ENCODE results near the gene WWOX.

The WWOX gene

DNA sequence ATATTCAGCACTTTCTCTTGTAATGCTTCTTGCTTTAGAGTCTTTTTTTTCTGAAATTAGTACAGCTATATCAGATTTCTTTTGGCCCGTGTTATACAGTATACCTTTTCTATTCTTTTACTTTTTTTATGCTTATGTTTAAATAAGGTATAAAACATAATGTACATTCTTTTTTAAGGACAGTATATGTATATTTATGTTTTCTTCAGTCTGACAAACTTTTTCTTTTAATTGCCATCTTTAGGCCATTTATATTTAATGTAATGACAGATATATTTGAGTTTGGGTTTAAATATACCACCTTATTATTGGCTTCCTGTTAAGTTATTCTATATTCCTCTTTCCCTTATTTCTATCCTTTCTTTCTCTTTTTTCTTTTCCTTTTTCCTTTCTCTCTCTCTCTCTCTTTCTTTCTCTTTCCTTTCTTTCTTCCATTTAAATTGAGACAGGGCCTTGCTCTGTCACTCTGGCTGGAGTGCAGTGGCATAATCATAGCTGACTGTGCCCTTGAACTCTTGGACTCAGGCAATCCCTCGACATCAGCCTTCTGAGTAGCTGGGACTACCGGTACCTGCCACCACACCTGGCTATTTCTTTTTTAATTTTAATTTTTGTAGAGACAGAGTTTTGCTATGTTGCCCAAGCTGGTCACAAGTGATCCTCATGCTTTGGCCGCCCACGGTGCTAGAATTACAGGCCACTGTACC, 61.7 kb downstream of the WWOX start:
- Histone ChIP-seq H3K27ac (ENCODE audit: low read depth in 2 of 2, low read length in 2 of 2) (no peak overlapping the region), H3K27me3 (ENCODE audit: control insufficient read depth in 2 of 2, insufficient read depth in 2 of 2, low read length in 2 of 2) (no peaks in the 10 kb centered on the region), H3K4me1 (ENCODE audit: control insufficient read depth in 2 of 2, insufficient read depth in 2 of 2, low read length in 2 of 2) (no peaks in the 10 kb centered on the region)

DNA sequence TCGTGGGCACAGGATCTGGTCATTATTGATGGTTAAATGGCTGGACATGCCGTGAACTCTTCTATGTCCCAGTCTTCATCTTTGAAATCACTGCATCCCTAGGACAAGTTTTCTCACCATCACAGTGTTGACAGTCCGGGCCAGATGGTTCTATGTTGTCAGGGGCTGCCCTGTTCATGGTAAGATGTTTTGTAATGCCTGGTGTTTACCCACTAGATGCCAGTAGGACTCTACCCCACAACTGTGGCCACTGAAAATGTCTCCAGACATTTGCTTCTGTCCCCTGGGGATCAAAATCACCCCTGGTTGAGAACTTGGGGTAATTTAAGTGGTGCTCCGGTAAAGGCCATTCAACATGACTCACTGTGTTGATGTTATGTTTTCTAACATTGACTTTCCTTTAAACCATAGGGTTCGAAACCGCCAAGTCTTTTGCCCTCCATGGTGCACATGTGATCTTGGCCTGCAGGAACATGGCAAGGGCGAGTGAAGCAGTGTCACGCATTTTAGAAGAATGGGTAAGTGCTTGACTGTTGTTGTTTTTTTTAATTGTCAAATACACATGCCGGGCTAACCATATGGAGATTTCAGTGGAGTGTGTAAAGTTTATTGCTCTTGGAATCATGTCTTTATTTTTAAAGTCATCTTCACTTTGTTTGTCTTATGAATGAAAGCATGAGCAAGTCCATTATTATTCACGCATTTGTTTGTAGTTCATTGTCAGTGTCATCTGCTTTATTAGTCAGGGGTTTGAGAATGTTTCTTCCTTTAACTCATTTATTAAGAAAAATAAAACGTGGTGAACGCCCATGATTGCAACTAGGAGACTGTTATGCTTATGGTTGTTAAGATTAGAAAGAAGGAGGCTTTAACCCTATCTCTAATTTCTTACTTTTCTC, 64.6 kb downstream of the WWOX start:
- Histone ChIP-seq H3K4me1 (ENCODE audit: control insufficient read depth in 2 of 2, insufficient read depth in 2 of 2, low read length in 2 of 2) (no peaks in the 10 kb centered on the region), H3K9me3 (ENCODE audit: control insufficient read depth in 2 of 2, low read length in 2 of 2) (no peaks in the 10 kb centered on the region), H3K36me3 (ENCODE audit: control insufficient read depth in 2 of 2, insufficient read depth in 2 of 2, low read length in 2 of 2) (no peaks in the 10 kb centered on the region), H3K27me3 (ENCODE audit: control insufficient read depth in 2 of 2, insufficient read depth in 2 of 2, low read length in 2 of 2) (no peaks in the 10 kb centered on the region), H3K9ac (ENCODE audit: low read depth in 1 of 2, low read length in 2 of 2) (no peak overlapping the region), H3K27ac (ENCODE audit: low read depth in 2 of 2, low read length in 2 of 2) (no peak overlapping the region), H3K4me3 (ENCODE audit: low read length in 2 of 2) (no peak overlapping the region)

More for the DNA sequence above, 61.7 kb downstream of the WWOX start:
- no peaks in the 10 kb centered on the region for H3K9me3 ChIP-seq (ENCODE audit: control insufficient read depth in 2 of 2, low read length in 2 of 2)
- no peaks in the 10 kb centered on the region for H3K36me3 ChIP-seq (ENCODE audit: control insufficient read depth in 2 of 2, insufficient read depth in 2 of 2, low read length in 2 of 2)
- no peak overlapping the region for H3K4me3 ChIP-seq (ENCODE audit: low read length in 2 of 2)
- H3K9ac ChIP-seq (ENCODE audit: low read depth in 1 of 2, low read length in 2 of 2), result no peak overlapping the region

DNA sequence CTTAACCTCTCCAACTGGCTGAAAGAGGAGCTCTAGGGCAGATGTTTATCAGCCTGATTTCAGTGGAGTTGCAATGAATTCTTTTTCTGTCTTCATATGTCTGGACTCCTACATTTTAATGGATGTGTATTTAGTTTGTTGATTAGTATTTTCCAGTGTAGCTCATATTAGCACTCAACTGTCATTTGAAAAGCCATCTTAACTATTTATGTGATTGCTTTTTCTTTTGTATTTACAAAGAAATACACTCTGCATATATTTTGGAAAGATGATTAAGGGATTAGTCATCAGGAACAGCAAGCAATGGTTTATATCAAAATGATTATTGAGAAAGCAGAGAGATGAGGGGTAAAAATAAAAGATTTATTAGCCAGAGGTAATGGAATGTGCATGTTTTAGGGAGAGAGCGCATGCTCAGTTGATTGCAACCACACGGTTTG, 71.1 kb downstream of the WWOX start:
- H3K27me3 ChIP-seq (ENCODE audit: control insufficient read depth in 2 of 2, insufficient read depth in 2 of 2, low read length in 2 of 2), result no peaks in the 10 kb centered on the region
- peaks cover 0 to 2% of the 10 kb centered on the region in 2 donors for H3K9me3 ChIP-seq (ENCODE audit: control insufficient read depth in 2 of 2, low read length in 2 of 2)
- no peak overlapping the region for H3K9ac ChIP-seq (ENCODE audit: low read depth in 1 of 2, low read length in 2 of 2)
- no peaks in the 10 kb centered on the region for H3K4me1 ChIP-seq (ENCODE audit: control insufficient read depth in 2 of 2, insufficient read depth in 2 of 2, low read length in 2 of 2)
- H3K4me3 ChIP-seq (ENCODE audit: low read length in 2 of 2), result no peak overlapping the region
- H3K36me3 ChIP-seq (ENCODE audit: control insufficient read depth in 2 of 2, insufficient read depth in 2 of 2, low read length in 2 of 2), result no peaks in the 10 kb centered on the region
- no peak overlapping the region for H3K27ac ChIP-seq (ENCODE audit: low read depth in 2 of 2, low read length in 2 of 2)

DNA sequence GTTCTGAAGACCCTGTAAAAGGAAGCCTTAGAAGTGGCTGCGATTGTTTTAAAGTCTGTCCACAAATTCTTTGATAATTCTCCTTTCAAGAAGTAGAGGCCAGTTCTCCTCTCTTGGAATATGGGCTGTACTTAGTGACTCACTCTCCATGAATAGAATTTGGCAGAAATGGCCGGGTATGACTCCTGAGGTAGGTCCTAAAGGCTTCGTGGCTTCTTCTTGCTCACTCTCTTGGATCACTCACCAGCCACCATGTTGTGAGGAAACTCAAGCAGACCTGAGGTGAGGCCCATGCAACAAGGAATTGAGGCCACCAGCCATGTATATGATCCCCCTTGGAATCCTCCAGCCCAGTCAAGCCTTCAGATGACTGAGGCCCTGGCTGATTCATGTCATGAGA, 75.8 kb downstream of the WWOX start:
- no peaks in the 10 kb centered on the region for H3K36me3 ChIP-seq (ENCODE audit: control insufficient read depth in 2 of 2, insufficient read depth in 2 of 2, low read length in 2 of 2)
- H3K27ac ChIP-seq (ENCODE audit: low read depth in 2 of 2, low read length in 2 of 2), result no peak overlapping the region
- H3K27me3 ChIP-seq (ENCODE audit: control insufficient read depth in 2 of 2, insufficient read depth in 2 of 2, low read length in 2 of 2), result peaks cover 3 to 5% of the 10 kb centered on the region in 2 donors
- no peak overlapping the region for H3K4me3 ChIP-seq (ENCODE audit: low read length in 2 of 2)
- H3K9ac ChIP-seq (ENCODE audit: low read depth in 1 of 2, low read length in 2 of 2), result no peak overlapping the region
- peaks cover 0 to 3% of the 10 kb centered on the region in 2 donors for H3K9me3 ChIP-seq (ENCODE audit: control insufficient read depth in 2 of 2, low read length in 2 of 2)
- peaks cover 2 to 3% of the 10 kb centered on the region in 2 donors for H3K4me1 ChIP-seq (ENCODE audit: control insufficient read depth in 2 of 2, insufficient read depth in 2 of 2, low read length in 2 of 2)

DNA sequence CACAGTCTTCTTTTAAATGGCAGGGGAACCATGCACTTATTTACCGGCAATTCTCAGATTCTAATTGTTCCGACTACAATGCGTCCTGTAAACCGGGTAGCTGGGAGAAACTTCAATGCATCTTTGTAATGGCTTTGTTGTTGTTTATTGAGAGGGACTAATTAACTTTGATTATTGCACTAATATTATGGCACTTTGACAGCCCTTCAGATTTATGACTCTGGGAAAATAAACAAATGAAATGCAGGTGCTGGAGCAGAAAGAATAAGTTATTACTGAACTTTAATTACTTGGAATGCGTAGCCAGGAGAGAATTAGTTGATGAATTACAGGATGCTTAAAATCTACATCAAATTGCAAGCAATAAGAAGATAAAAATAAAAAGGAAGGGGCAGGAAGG, 77.0 kb downstream of the WWOX start:
- H3K9me3 ChIP-seq (ENCODE audit: control insufficient read depth in 2 of 2, low read length in 2 of 2), result peaks cover 0 to 3% of the 10 kb centered on the region in 2 donors
- H3K36me3 ChIP-seq (ENCODE audit: control insufficient read depth in 2 of 2, insufficient read depth in 2 of 2, low read length in 2 of 2), result no peaks in the 10 kb centered on the region
- no peak overlapping the region for H3K27ac ChIP-seq (ENCODE audit: low read depth in 2 of 2, low read length in 2 of 2)
- H3K4me3 ChIP-seq (ENCODE audit: low read length in 2 of 2), result no peak overlapping the region
- H3K4me1 ChIP-seq (ENCODE audit: control insufficient read depth in 2 of 2, insufficient read depth in 2 of 2, low read length in 2 of 2), result peaks cover 2 to 3% of the 10 kb centered on the region in 2 donors
- peaks cover 5 to 9% of the 10 kb centered on the region in 2 donors for H3K27me3 ChIP-seq (ENCODE audit: control insufficient read depth in 2 of 2, insufficient read depth in 2 of 2, low read length in 2 of 2)
- no peak overlapping the region for H3K9ac ChIP-seq (ENCODE audit: low read depth in 1 of 2, low read length in 2 of 2)

DNA sequence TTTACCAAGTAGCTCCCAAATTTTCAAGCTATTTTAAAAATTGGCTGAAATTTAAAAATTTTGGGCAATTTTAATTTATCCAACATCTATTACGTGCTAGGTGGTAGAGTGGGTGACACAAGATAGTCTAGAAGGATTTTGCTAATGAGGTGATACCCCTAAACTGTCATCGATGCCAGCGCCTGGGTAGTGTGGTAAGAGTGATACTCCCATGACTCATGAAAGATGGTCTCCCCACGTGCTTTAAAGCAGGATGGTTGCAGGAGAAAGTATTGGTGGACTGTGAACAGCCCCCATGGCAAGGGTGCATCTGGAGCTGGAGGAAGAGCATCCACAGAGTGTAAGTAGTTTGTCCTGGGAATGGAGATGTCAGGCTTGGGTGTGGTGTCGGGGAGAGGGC, 77.8 kb downstream of the WWOX start:
- Histone ChIP-seq H3K36me3 (ENCODE audit: control insufficient read depth in 2 of 2, insufficient read depth in 2 of 2, low read length in 2 of 2) (no peaks in the 10 kb centered on the region), H3K9me3 (ENCODE audit: control insufficient read depth in 2 of 2, low read length in 2 of 2) (peaks cover 0 to 3% of the 10 kb centered on the region in 2 donors), H3K27ac (ENCODE audit: low read depth in 2 of 2, low read length in 2 of 2) (peak overlapping the region in 1 of 2 donors; percentile 27), H3K27me3 (ENCODE audit: control insufficient read depth in 2 of 2, insufficient read depth in 2 of 2, low read length in 2 of 2) (peaks cover 9% of the 10 kb centered on the region in 2 donors), H3K9ac (ENCODE audit: low read depth in 1 of 2, low read length in 2 of 2) (no peak overlapping the region), H3K4me3 (ENCODE audit: low read length in 2 of 2) (no peak overlapping the region), H3K4me1 (ENCODE audit: control insufficient read depth in 2 of 2, insufficient read depth in 2 of 2, low read length in 2 of 2) (peaks cover 2 to 3% of the 10 kb centered on the region in 2 donors)

DNA sequence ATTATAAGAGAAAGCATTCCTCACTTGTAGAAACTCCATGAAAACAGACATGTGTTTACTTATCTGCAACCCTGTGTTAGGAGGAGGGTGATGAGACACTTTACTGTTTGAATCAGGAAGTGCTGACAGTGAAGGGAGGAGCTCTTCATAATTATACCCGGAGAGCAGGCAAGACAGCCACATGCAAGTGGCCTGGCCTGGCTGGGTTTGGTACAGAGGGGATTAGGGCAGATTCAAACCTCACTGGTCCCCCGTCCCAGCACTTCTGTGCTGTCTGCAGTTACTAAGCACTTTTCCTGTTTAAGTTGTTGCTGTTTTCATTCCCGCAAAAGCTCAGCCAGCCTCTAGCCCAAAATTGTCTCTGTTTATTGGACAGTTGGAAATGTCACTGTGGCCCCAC, 78.5 kb downstream of the WWOX start:
- Histone ChIP-seq H3K36me3 (ENCODE audit: control insufficient read depth in 2 of 2, insufficient read depth in 2 of 2, low read length in 2 of 2) (no peaks in the 10 kb centered on the region), H3K9ac (ENCODE audit: low read depth in 1 of 2, low read length in 2 of 2) (peak overlapping the region in 1 of 2 donors; percentile 32), H3K4me3 (ENCODE audit: low read length in 2 of 2) (no peak overlapping the region), H3K9me3 (ENCODE audit: control insufficient read depth in 2 of 2, low read length in 2 of 2) (peaks cover 0 to 3% of the 10 kb centered on the region in 2 donors), H3K27ac (ENCODE audit: low read depth in 2 of 2, low read length in 2 of 2) (peak overlapping the region; percentile 20 to 27), H3K27me3 (ENCODE audit: control insufficient read depth in 2 of 2, insufficient read depth in 2 of 2, low read length in 2 of 2) (peaks cover 9 to 11% of the 10 kb centered on the region in 2 donors), H3K4me1 (ENCODE audit: control insufficient read depth in 2 of 2, insufficient read depth in 2 of 2, low read length in 2 of 2) (peaks cover 2 to 3% of the 10 kb centered on the region in 2 donors)

DNA sequence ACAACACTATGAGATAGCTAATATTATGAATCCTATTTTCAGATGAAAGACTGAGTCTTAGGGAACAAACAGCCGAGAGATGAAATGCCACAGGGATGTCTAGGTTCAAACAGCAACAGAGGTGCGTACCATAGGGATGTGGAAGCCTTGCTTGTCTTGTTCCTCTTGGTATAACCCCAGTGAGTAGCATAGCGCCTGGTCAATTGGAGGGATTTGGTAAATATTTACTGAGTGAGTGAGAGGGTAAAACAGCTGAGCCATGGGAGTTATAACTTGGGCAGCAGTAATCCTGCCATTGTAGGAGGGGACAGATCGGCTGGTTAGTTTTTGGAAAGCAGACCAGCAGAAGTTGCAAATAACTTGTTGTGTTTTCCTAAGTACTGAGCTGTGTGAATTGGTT, 80.2 kb downstream of the WWOX start:
- Histone ChIP-seq H3K27ac (ENCODE audit: low read depth in 2 of 2, low read length in 2 of 2) (no peak overlapping the region), H3K4me3 (ENCODE audit: low read length in 2 of 2) (no peak overlapping the region), H3K9ac (ENCODE audit: low read depth in 1 of 2, low read length in 2 of 2) (no peak overlapping the region), H3K36me3 (ENCODE audit: control insufficient read depth in 2 of 2, insufficient read depth in 2 of 2, low read length in 2 of 2) (no peaks in the 10 kb centered on the region), H3K27me3 (ENCODE audit: control insufficient read depth in 2 of 2, insufficient read depth in 2 of 2, low read length in 2 of 2) (peaks cover 9 to 14% of the 10 kb centered on the region in 2 donors), H3K9me3 (ENCODE audit: control insufficient read depth in 2 of 2, low read length in 2 of 2) (peaks cover 0 to 3% of the 10 kb centered on the region in 2 donors), H3K4me1 (ENCODE audit: control insufficient read depth in 2 of 2, insufficient read depth in 2 of 2, low read length in 2 of 2) (peaks cover 6 to 10% of the 10 kb centered on the region in 2 donors)

DNA sequence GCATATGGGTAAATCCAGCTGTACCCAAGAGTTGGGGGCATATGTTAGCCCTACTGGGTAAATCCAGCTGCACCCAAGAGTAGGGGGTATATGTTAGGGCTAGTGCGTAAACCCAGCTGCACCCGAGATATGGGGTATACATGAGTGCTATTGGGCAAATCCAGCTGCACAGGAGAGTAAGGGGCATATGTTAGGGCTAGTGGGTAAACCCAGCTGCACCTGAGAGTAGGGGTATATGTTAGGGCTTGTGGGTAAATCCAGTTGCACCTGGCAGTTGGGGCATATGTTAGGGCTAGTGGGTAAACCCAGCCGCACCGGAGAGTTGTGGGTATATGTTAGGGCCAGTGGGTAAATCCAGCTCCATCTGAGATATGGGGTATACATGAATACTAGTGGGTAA, 80.9 kb downstream of the WWOX start:
- Histone ChIP-seq H3K9ac (ENCODE audit: low read depth in 1 of 2, low read length in 2 of 2) (no peak overlapping the region), H3K36me3 (ENCODE audit: control insufficient read depth in 2 of 2, insufficient read depth in 2 of 2, low read length in 2 of 2) (no peaks in the 10 kb centered on the region), H3K4me1 (ENCODE audit: control insufficient read depth in 2 of 2, insufficient read depth in 2 of 2, low read length in 2 of 2) (peaks cover 11 to 13% of the 10 kb centered on the region in 2 donors), H3K9me3 (ENCODE audit: control insufficient read depth in 2 of 2, low read length in 2 of 2) (peaks cover 0 to 2% of the 10 kb centered on the region in 2 donors), H3K4me3 (ENCODE audit: low read length in 2 of 2) (no peak overlapping the region), H3K27ac (ENCODE audit: low read depth in 2 of 2, low read length in 2 of 2) (no peak overlapping the region), H3K27me3 (ENCODE audit: control insufficient read depth in 2 of 2, insufficient read depth in 2 of 2, low read length in 2 of 2) (peaks cover 9 to 14% of the 10 kb centered on the region in 2 donors)

Data from mucosa of rectum (tissue), 2 donors.